H1 (cell line): Measurements from ENCODE around the gene ZNF148. TPM values are rescaled to one million over a fixed set of nuclear protein-coding genes. Genes with fewer than 3 reads are reported as not detected.

ENCODE experiments used
- CTCF ChIA-PET: fragments of 300-600 bp; sonication (Branson Sonifier 250); formaldehyde crosslinking; loops from one replicate; lab custom pipeline; 2021; ENCODE audit not compliant: partially characterized antibody; lab: Charles Lee
- POLR2A ChIA-PET: fragments of 300-600 bp; sonication (Branson Sonifier 250); formaldehyde crosslinking; loops from one replicate; lab custom pipeline; 2021; ENCODE audit warnings: inconsistent platforms; ENCODE audit not compliant: partially characterized antibody; lab: Charles Lee
- DNase-seq, 2 experiments: peaks; one replicate each; pipeline versions ENCODE4 v3.0.0 to v3.0.0-alpha.2; 2010 to 2022; ENCODE audit warnings: low spot score in 2 of 2, low read depth in 1 of 2, mixed read lengths in 1 of 2
- FAIRE-seq: peaks from 2 replicates; lab custom pipeline; 2011; peaks lifted over from hg19 to GRCh38; lab: Jason Lieb, UNC
- H2AFZ ChIP-seq: 2 replicates; pipeline ENCODE4 v1.8.1; 2012; ENCODE audit warnings: low read length, inconsistent platforms
- H2AK5ac ChIP-seq: 2 replicates; pipeline ENCODE4 v1.6.1; 2013; ENCODE audit warnings: low read depth, low read length
- H2BK120ac ChIP-seq: replicated peaks from 2 replicates; pipeline ENCODE3; 2013; ENCODE audit warnings: low read depth, low read length, inconsistent platforms
- H2BK12ac ChIP-seq: 2 replicates; pipeline ENCODE4 v1.6.1; 2013; ENCODE audit warnings: low read depth, low read length
- H2BK15ac ChIP-seq: 2 replicates; pipeline ENCODE4 v1.6.1; 2013; ENCODE audit warnings: low read length
- H2BK20ac ChIP-seq: 2 replicates; pipeline ENCODE4 v1.6.1; 2013; ENCODE audit warnings: low read length
- H2BK5ac ChIP-seq: 2 replicates; pipeline ENCODE4 v1.6.1; 2013; ENCODE audit warnings: low read depth, low read length
- H3K14ac ChIP-seq: 2 replicates; pipeline ENCODE4 v1.6.1; 2013; ENCODE audit warnings: inconsistent platforms; ENCODE audit not compliant: insufficient read length
- H3K18ac ChIP-seq: 2 replicates; pipeline ENCODE4 v1.6.1; 2013; ENCODE audit warnings: low read length; ENCODE audit errors: extremely low read depth
- H3K23ac ChIP-seq: 2 replicates; pipeline ENCODE4 v1.6.1; 2013; ENCODE audit warnings: inconsistent platforms; ENCODE audit not compliant: insufficient read length
- H3K23me2 ChIP-seq: 2 replicates; pipeline ENCODE4 v1.6.1; 2013; ENCODE audit warnings: low read depth, low read length
- H3K27ac ChIP-seq: 2 replicates; pipeline ENCODE4 v1.6.1; 2011; ENCODE audit warnings: low read depth, low read length, inconsistent platforms
- H3K27me3 ChIP-seq, 4 experiments: replicated peaks in 1 of 4; 1 replicate in 1 of 4; 2 replicates in 3 of 4; pipeline versions ENCODE4 v1.6.1 to v1.8.1; 2011 to 2013; ENCODE audit warnings: low read length in 3 of 4, mild to moderate bottlenecking in 3 of 4, inconsistent platforms in 2 of 4, mixed read lengths in 2 of 4, moderate library complexity in 1 of 4; ENCODE audit not compliant: control insufficient read depth in 3 of 4, insufficient read depth in 3 of 4; ENCODE audit errors: extremely low read depth in 1 of 4
- H3K36me3 ChIP-seq, 4 experiments: 2 replicates each; pipeline versions ENCODE4 v1.6.1 to v1.8.1; 2011 to 2013; ENCODE audit warnings: mild to moderate bottlenecking in 4 of 4, low read length in 3 of 4, moderate library complexity in 2 of 4, control low read depth in 1 of 4, inconsistent platforms in 1 of 4; ENCODE audit not compliant: insufficient read depth in 4 of 4, control insufficient read depth in 2 of 4
- H3K4ac ChIP-seq: replicated peaks from 2 replicates; pipeline ENCODE3; 2013; ENCODE audit warnings: low read length, low read depth, mixed read lengths, inconsistent platforms; ENCODE audit not compliant: insufficient read length
- H3K4me1 ChIP-seq, 4 experiments: replicated peaks in 1 of 4; 1 replicate in 1 of 4; 2 replicates in 3 of 4; pipeline versions ENCODE4 v1.6.1 to v1.8.1; 2011 to 2013; ENCODE audit warnings: low read length in 3 of 4, inconsistent platforms in 2 of 4, mixed read lengths in 1 of 4; ENCODE audit not compliant: insufficient read depth in 4 of 4, control insufficient read depth in 3 of 4
- H3K4me2 ChIP-seq, 2 experiments: 2 replicates each; pipeline versions ENCODE4 v1.6.1 to v1.8.1; 2011 to 2013; ENCODE audit warnings: low read depth in 2 of 2, low read length in 2 of 2, control low read depth in 1 of 2, inconsistent platforms in 1 of 2, mild to moderate bottlenecking in 1 of 2; ENCODE audit not compliant: insufficient read depth in 1 of 2
- H3K4me3 ChIP-seq, 4 experiments: fragments of 200-600, 300-600 bp in 1 of 4; sonication (generic), shearing (Covaris generic), sonication (Bioruptor Twin) in 1 of 4; 2 replicates each; pipeline versions ENCODE4 v1.5.1 to v1.8.1; 2011 to 2016; ENCODE audit warnings: low read length in 4 of 4, low read depth in 3 of 4, control low read depth in 2 of 4, inconsistent platforms in 2 of 4, mild to moderate bottlenecking in 2 of 4, mixed read lengths in 1 of 4, moderate library complexity in 1 of 4; ENCODE audit not compliant: insufficient read depth in 2 of 4; ENCODE audit errors: extremely low read depth in 1 of 4
- H3K56ac ChIP-seq: replicated peaks from 2 replicates; pipeline ENCODE3; 2013; ENCODE audit warnings: low read depth, mild to moderate bottlenecking, mixed read lengths, low read length, inconsistent platforms; ENCODE audit not compliant: insufficient read length
- H3K79me1 ChIP-seq: 2 replicates; pipeline ENCODE4 v1.6.1; 2013; ENCODE audit warnings: low read depth, low read length, control low read depth
- H3K79me2 ChIP-seq, 2 experiments: 2 replicates each; pipeline versions ENCODE4 v1.6.1 to v1.8.1; 2012 to 2013; ENCODE audit warnings: low read length in 2 of 2, mild to moderate bottlenecking in 2 of 2, inconsistent platforms in 1 of 2; ENCODE audit not compliant: insufficient read depth in 2 of 2, control insufficient read depth in 1 of 2
- H3K9ac ChIP-seq, 4 experiments: replicated peaks in 1 of 4; 1 replicate in 1 of 4; 2 replicates in 3 of 4; pipeline versions ENCODE4 v1.6.1 to v1.8.1; 2011 to 2013; ENCODE audit warnings: low read depth in 3 of 4, low read length in 3 of 4, control low read depth in 2 of 4, mild to moderate bottlenecking in 2 of 4, moderate library complexity in 2 of 4, inconsistent platforms in 1 of 4; ENCODE audit errors: extremely low read depth in 1 of 4
- H3K9me3 ChIP-seq, 2 experiments: 2 replicates each; pipeline versions ENCODE4 v1.6.1 to v1.8.1; 2012 to 2013; ENCODE audit warnings: mild to moderate bottlenecking in 2 of 2, moderate library complexity in 2 of 2, control low read depth in 1 of 2, inconsistent platforms in 1 of 2, low read depth in 1 of 2, low read length in 1 of 2, mixed read lengths in 1 of 2; ENCODE audit not compliant: insufficient read depth in 2 of 2
- H4K20me1 ChIP-seq, 2 experiments: replicated peaks in 1 of 2; 2 replicates each; pipeline versions ENCODE3 to v1.8.1; 2011 to 2013; ENCODE audit warnings: inconsistent platforms in 2 of 2, low read length in 2 of 2, mild to moderate bottlenecking in 1 of 2; ENCODE audit not compliant: insufficient read depth in 2 of 2, control insufficient read depth in 1 of 2
- H4K5ac ChIP-seq: 2 replicates; pipeline ENCODE4 v1.6.1; 2013; ENCODE audit warnings: low read length, low read depth, mixed read lengths, inconsistent platforms; ENCODE audit not compliant: insufficient read length
- H4K8ac ChIP-seq: 2 replicates; pipeline ENCODE4 v1.8.0; 2013; ENCODE audit warnings: mild to moderate bottlenecking, moderate library complexity, low read length, inconsistent platforms; ENCODE audit not compliant: insufficient read depth; ENCODE audit errors: extremely low read depth
- H4K91ac ChIP-seq: replicated peaks from 2 replicates; pipeline ENCODE3; 2013; ENCODE audit warnings: low read length, mixed read lengths, inconsistent platforms; ENCODE audit not compliant: insufficient read length
- CBX8 ChIP-seq: fragments of 300-800, 300-1000 bp; sonication (generic); IDR thresholded peaks from 2 replicates; pipeline ENCODE4 v1.7.1; 2016; ENCODE audit warnings: low read depth, low read length, borderline replicate concordance
- CTBP2 ChIP-seq: IDR thresholded peaks from 2 replicates; pipeline ENCODE4 v1.7.0; 2011; ENCODE audit warnings: borderline replicate concordance, mild to moderate bottlenecking, moderate library complexity, mixed read lengths, low read length; ENCODE audit not compliant: insufficient read depth, insufficient read length
- HDAC2 ChIP-seq, 2 experiments: fragments of 300-600 bp in 1 of 2; sonication (generic) in 1 of 2; IDR thresholded peaks; 2 replicates each; pipeline ENCODE4 v1.6.1; 2011 to 2012; ENCODE audit warnings: low read depth in 2 of 2, low read length in 2 of 2, mild to moderate bottlenecking in 2 of 2, moderate library complexity in 2 of 2, borderline replicate concordance in 1 of 2, inconsistent platforms in 1 of 2
- RAD21 ChIP-seq, 2 experiments: IDR thresholded peaks in 1 of 2; conservative IDR thresholded peaks in 1 of 2; 2 replicates each; pipeline ENCODE4 v1.6.1; 2011; ENCODE audit warnings: low read depth in 2 of 2, low read length in 2 of 2, improper control_type of control experiment in 1 of 2, inconsistent platforms in 1 of 2, mild to moderate bottlenecking in 1 of 2, moderate library complexity in 1 of 2
- RXRA ChIP-seq: IDR thresholded peaks from 2 replicates; pipeline ENCODE4 v1.6.1; 2011; ENCODE audit warnings: low read depth, mild to moderate bottlenecking, low read length, moderate library complexity; ENCODE audit not compliant: insufficient read depth
- WGBS, 2 experiments: shearing (Covaris generic) in 1 of 2; methylation state at CpG; one replicate each; pipeline versions ENCODE4 v1.1.6 to v1.1.7; 2013 to 2015; ENCODE audit warnings: low lambda C conversion rate in 2 of 2, mixed read lengths in 2 of 2, inconsistent platforms in 1 of 2, low coverage in 1 of 2, missing lambda C conversion rate in 1 of 2; ENCODE audit not compliant: insufficient replicate concordance in 2 of 2, insufficient coverage in 1 of 2, insufficient read length in 1 of 2; ENCODE audit errors: extremely low coverage in 1 of 2, missing lambda C conversion rate in 1 of 2; 5-methylcytosine and 5-hydroxymethylcytosine counted together
- polyA plus RNA-seq, 7 experiments: library from polyadenylated mRNA; depleted of rRNA in 3 of 7; stranded (reverse) in 5 of 7; unstranded in 2 of 7; fragments of >200 nt in 5 of 7; fragments of 200-250 nt in 2 of 7; gene quantifications; 1 replicate in 5 of 7; 2 replicates in 1 of 7; 4 replicates in 1 of 7; pipeline versions ENCODE4 v1.2.1 to v1.2.3, GENCODE V29; 2011 to 2013; ENCODE audit warnings: missing spikeins in 2 of 7, mixed read lengths in 2 of 7
- total RNA-seq: library from RNA; stranded (reverse); fragmentation: NEBNext Ultra II Directional; extraction: Animal tissue kit (Norgen Biotek cat#: 25700); gene quantifications from 2 replicates; pipeline ENCODE4 v1.2.1, GENCODE V29; 2021

ZNF148 gene
- total and polyA plus RNA-seq, 2 of the 8 experiments (the other 6 are each of a cell fraction or from before 2014, with no cell fraction given), result 3.7 to 22.6 TPM

GRCh38 chr3:125262161-125262560 is 113.0 kb downstream of the ZNF148 start:
- Histone ChIP-seq H3K79me2 (no peaks in the 10 kb centered on the region), H3K27ac (no peak overlapping the region), H2BK5ac (no peak overlapping the region), H2AFZ (no peak overlapping the region), H2BK15ac (no peak overlapping the region), H3K9ac (no peak overlapping the region), H3K36me3 (peaks cover 0 to 2% (median 0%) of the 10 kb centered on the region in 4 experiments; a peak in 1 of 8 replicates), H2AK5ac (no peak overlapping the region), H3K79me1 (no peaks in the 10 kb centered on the region), H3K14ac (no peak overlapping the region), H2BK12ac (no peak overlapping the region), H4K91ac (no peak overlapping the region), H3K56ac (no peak overlapping the region), H3K4ac (no peak overlapping the region), H4K8ac (no peak overlapping the region), H4K20me1 (no peaks in the 10 kb centered on the region), H3K27me3 (no peaks in the 10 kb centered on the region), H2BK120ac (no peak overlapping the region), H3K4me2 (no peak overlapping the region), H4K5ac (no peak overlapping the region), H3K23me2 (no peaks in the 10 kb centered on the region), H2BK20ac (no peak overlapping the region), H3K23ac (no peak overlapping the region), H3K4me1 (no peaks in the 10 kb centered on the region), H3K18ac (no peak overlapping the region), H3K4me3 (no peak overlapping the region), H3K9me3 (0 out of 4 replicates have a peak, but pooled peaks cover 0 to 2% of the 10 kb centered on the region in 2 experiments)
- DNase-seq, result no peak
- WGBS, 2 experiments, result 81% methylated on average over 1 of the region's 1 CpG; no CpG with 5 or more reads in 1 of the 2 experiments
- no peak for FAIRE-seq
- CTCF ChIA-PET, result interaction anchor here (0.6 to 1.1 kb wide), 3 partner anchors 9 to 19 kb away, joined by 3 read pairs; no protein-coding TSS in a partner anchor
- POLR2A ChIA-PET, result no interaction called here
- TF ChIP-seq RXRA (no peak), HDAC2 (IDR thresholded peaks at IDR 0.05; ENCODE audit: borderline replicate concordance in 1 of 2, low read depth in 2 of 2, low read length in 2 of 2) (no peak), RAD21 (IDR thresholded peaks at IDR 0.05 in 1 of 2, conservative IDR thresholded peaks at IDR 0.05 in 1 of 2; ENCODE audit: low read depth in 2 of 2, low read length in 2 of 2) (no peak), CTBP2 (no peak), CBX8 (no peak)
